Uterus (tissue), 4 donors: Measurements from ENCODE around the gene NAA40. TPM values are rescaled to one million over a fixed set of nuclear protein-coding genes. Genes with fewer than 3 reads are reported as not detected.
"Not testable (repeated sequence)": the region's sequence is repeated elsewhere in the genome, so short reads cannot be mapped to it uniquely, and the experiment has no call there.

ENCODE experiments used
- DNase-seq, 2 donors: peaks; one replicate each; pipeline ENCODE4 v3.0.0-alpha.2; 2019 to 2020
- H3K27ac ChIP-seq, 2 donors: fragments of 200-600 bp; sonication (generic); 1 replicate in 1 of 2; 2 replicates in 1 of 2; pipeline ENCODE4 v1.5.1; 2016 to 2018
- H3K27me3 ChIP-seq, 2 donors: fragments of 200-600 bp; sonication (generic); one replicate each; pipeline ENCODE4 v1.5.1; 2018 to 2019; ENCODE audit warnings: control low read depth in 1 of 2
- H3K36me3 ChIP-seq, 2 donors: fragments of 200-600 bp; sonication (generic); one replicate each; pipeline ENCODE4 v1.5.1; 2019; ENCODE audit warnings: control low read depth in 1 of 2
- H3K4me1 ChIP-seq, 2 donors: fragments of 200-600 bp; sonication (generic); one replicate each; pipeline ENCODE4 v1.5.1; 2018 to 2019; ENCODE audit warnings: control low read depth in 1 of 2
- H3K4me3 ChIP-seq, 2 donors: fragments of 200-600 bp; sonication (generic); 1 replicate in 1 of 2; 2 replicates in 1 of 2; pipeline ENCODE4 v1.5.1; 2018 to 2019; ENCODE audit warnings: mild to moderate bottlenecking in 1 of 2
- H3K9me3 ChIP-seq, 2 donors: fragments of 200-600 bp; sonication (generic); one replicate each; pipeline ENCODE4 v1.5.1; 2019; ENCODE audit warnings: control low read depth in 1 of 2
- POLR2A ChIP-seq, 2 donors: fragments of 450-650 bp; IDR thresholded peaks; one replicate each; pipeline ENCODE4 v1.6.1; 2016; ENCODE audit warnings: antibody characterized with exemption in 2 of 2, mild to moderate bottlenecking in 1 of 2, moderate library complexity in 1 of 2
- intact Hi-C: fragments of 100-400 bp; cut with DNase I; formaldehyde crosslinking; loops from one replicate; pipeline ENCODE4 v1.15.1; 2023; ENCODE audit warnings: low total_unique reads
- total RNA-seq, 4 donors: library from RNA; depleted of rRNA in 3 of 4; stranded (reverse); fragments of >200 nt in 3 of 4; gene quantifications; one replicate each; pipeline versions ENCODE4 v1.1.0 to v1.2.4, GENCODE V29; 2014 to 2023
- TF ChIP-seq, protein P1 (sequence below), 4 experiments: fragments of 200-600 bp in 2 of 4; fragments of 450-650 bp in 2 of 4; sonication (generic) in 2 of 4; IDR thresholded peaks; one replicate each; pipeline ENCODE4 v1.5.1; 2016 to 2019; ENCODE audit warnings: antibody characterized with exemption in 4 of 4, mild to moderate bottlenecking in 2 of 4, moderate library complexity in 1 of 4
- donor health status: DM: yes; HTN: yes; CAD: no.

The NAA40 gene
- total RNA-seq, 4 donors from 2014 or later: 2.1 to 17.8 (median 9.2) TPM

DNA sequence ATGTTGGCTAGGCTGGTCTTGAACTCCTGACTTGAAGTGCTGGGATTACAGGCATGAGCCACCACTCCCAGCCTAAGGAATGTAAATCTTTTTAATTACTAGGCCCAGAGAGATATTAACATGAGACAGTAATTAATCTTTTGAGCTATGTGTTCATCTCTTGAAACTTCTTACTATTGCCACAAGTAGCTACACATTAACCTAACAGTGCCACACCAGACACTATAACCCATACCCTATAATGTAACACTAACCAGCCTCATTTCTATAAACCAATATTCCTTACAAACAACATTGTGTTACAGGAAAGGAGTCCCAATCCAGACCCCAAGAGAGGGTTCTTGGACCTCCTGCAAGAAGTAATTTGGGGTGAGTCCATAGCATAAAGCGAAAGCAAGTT is 27.6 kb downstream of the NAA40 start:
- intact Hi-C loops: no loop called here
- Histone ChIP-seq H3K9me3 (no peaks in the 10 kb centered on the region), H3K27me3 (no peaks in the 10 kb centered on the region), H3K4me1 (no peaks in the 10 kb centered on the region), H3K4me3 (no peak overlapping the region), H3K36me3 (no peaks in the 10 kb centered on the region), H3K27ac (no peak overlapping the region)
- DNase-seq: no peak
- TF ChIP-seq, protein P1, sequence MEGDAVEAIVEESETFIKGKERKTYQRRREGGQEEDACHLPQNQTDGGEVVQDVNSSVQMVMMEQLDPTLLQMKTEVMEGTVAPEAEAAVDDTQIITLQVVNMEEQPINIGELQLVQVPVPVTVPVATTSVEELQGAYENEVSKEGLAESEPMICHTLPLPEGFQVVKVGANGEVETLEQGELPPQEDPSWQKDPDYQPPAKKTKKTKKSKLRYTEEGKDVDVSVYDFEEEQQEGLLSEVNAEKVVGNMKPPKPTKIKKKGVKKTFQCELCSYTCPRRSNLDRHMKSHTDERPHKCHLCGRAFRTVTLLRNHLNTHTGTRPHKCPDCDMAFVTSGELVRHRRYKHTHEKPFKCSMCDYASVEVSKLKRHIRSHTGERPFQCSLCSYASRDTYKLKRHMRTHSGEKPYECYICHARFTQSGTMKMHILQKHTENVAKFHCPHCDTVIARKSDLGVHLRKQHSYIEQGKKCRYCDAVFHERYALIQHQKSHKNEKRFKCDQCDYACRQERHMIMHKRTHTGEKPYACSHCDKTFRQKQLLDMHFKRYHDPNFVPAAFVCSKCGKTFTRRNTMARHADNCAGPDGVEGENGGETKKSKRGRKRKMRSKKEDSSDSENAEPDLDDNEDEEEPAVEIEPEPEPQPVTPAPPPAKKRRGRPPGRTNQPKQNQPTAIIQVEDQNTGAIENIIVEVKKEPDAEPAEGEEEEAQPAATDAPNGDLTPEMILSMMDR (IDR thresholded peaks at IDR 0.05): no peak
- no peak for TF ChIP-seq POLR2A (IDR thresholded peaks at IDR 0.05)

DNA sequence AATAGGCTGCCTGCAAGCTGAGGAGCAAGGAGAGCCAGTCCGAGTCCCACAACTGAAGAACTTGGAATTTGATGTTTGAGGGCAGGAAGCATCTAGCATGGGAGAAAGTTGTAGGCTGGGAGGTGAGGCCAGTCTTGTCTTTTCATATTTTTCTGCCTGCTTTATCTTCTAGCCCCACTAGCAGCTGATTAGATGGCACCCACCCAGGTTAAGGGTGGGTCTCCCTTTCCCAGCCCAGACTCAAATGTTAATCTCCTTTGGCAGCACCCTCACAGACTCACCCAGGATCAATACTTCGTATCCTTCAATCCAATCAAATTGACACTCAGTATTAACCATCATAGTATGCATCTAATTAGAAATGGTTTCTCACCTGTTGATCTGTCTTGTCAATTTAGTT is 30.7 kb downstream of the NAA40 start:
- intact Hi-C loops: no loop called here
- Histone ChIP-seq H3K27ac (no peak overlapping the region), H3K4me1 (no peaks in the 10 kb centered on the region), H3K27me3 (no peaks in the 10 kb centered on the region), H3K9me3 (no peaks in the 10 kb centered on the region), H3K4me3 (no peak overlapping the region), H3K36me3 (no peaks in the 10 kb centered on the region)
- no peak for TF ChIP-seq POLR2A (IDR thresholded peaks at IDR 0.05)
- TF ChIP-seq, protein P1 (IDR thresholded peaks at IDR 0.05): no peak
- no peak for DNase-seq

DNA sequence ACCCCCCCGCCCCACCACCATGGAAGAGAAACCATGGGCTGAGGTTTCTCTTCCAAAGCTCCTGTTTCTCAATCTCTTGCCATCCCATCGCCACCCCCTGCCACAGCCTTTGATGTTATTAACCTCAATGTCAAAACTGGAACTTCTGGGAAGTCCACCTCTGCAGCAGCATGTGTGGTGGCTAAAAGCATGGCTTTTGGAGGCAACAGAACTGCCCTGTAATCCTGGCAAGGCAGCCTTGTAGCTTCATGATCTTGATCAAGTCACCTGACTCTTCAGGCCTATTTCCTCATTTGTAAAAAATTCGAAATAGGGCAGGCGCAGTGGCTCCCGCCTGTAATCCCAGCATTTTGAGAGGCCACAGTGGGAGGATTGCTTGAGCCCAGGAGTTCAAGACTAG is 32.1 kb downstream of the NAA40 start:
- H3K4me3 ChIP-seq: no peak overlapping the region
- H3K36me3 ChIP-seq: no peaks in the 10 kb centered on the region
- intact Hi-C loops: no loop called here

DNA sequence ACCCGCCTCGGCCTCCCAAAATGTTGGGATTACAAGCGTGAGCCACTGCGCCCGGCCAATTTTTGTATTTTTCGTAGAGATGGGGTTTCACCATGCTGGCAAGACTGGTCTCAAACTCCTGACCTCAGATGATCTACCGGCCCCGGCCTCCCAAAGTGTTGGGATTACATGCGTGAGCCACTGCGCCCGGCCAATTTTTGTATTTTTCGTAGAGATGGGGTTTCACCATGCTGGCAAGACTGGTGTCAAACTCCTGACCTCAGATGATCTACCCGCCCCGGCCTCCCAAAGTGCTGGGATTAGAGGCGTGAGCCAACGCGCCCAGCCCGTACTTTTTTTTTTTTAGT is 35.1 kb downstream of the NAA40 start:
- intact Hi-C loops, H3K36me3 ChIP-seq, DNase-seq, H3K27me3 ChIP-seq, H3K9me3 ChIP-seq: not testable (repeated sequence)
- peak overlapping the region in 1 of 2 donors; percentile 98 for H3K4me3 ChIP-seq
- H3K27ac ChIP-seq: peak overlapping the region in 1 of 2 donors; percentile 89
- peaks cover 0 to 14% of the 10 kb centered on the region in 2 donors for H3K4me1 ChIP-seq

More for the DNA sequence above, 32.1 kb downstream of the NAA40 start:
- Histone ChIP-seq H3K9me3 (no peaks in the 10 kb centered on the region), H3K27ac (no peak overlapping the region), H3K4me1 (peaks cover 0 to 7% of the 10 kb centered on the region in 2 donors), H3K27me3 (no peaks in the 10 kb centered on the region)
- no peak for DNase-seq
- TF ChIP-seq POLR2A (IDR thresholded peaks at IDR 0.05): no peak
- TF ChIP-seq, protein P1 (IDR thresholded peaks at IDR 0.05): no peak

DNA sequence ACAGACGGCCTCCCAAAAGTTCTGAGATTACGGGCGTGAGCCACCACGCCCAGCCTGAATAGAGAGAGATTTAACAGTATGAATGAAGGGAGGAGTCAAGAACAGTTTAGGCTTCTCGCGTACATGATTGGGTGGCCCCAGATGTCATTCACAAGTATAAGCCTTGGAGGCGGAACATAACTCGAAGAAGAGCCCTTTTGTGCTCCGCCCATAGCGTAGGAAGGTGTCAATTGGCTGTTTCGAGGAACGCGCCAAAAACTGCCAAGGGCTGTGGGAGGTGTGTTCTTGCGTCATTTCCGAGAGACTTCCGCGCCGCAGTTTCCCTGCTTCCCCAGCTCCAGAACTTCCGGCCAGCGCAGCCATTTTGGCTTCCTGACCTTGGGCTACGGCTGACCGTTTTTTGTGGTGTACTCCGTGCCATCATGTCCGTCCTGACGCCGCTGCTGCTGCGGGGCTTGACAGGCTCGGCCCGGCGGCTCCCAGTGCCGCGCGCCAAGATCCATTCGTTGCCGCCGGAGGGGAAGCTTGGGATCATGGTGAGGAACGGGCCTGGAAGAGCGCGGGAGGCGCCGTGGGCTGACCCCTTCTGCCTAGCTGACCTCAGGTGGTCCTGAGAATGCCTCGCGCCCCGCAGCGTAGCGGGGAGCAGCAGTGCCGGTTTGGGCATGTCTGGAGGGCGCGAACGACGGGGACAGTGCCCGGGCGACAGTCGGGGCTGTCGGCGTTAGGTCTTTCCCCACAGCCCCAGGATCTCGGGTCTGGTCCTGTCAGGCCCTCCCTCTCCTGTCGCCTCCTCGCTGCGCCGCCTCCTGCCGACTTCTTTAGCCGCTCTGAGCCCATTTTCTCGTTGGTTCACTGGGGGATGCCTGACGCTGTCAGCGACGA is 35.7 kb downstream of the NAA40 start, which contains the start of gene COX8A:
TSS of gene COX8A (plus strand) at position 362 of the 885 bp plus-strand sequence. CDS start at position 423, 61 bp downstream.
- H3K4me1 ChIP-seq: peaks cover 0 to 14% of the 10 kb centered on the region in 2 donors
- TF ChIP-seq, protein P1 (IDR thresholded peaks at IDR 0.05): no peak
- TF ChIP-seq POLR2A (IDR thresholded peaks at IDR 0.05): peak; percentile 26 to 61
- H3K9me3 ChIP-seq: no peaks in the 10 kb centered on the region

More for the DNA sequence above, 35.7 kb downstream of the NAA40 start, which contains the start of gene COX8A:
- peak within 1 kb of the TSS; percentile 82 to 98 for H3K4me3 ChIP-seq
- peak; percentile 97 to 99 for DNase-seq
- peak within 1 kb of the TSS; percentile 89 to 93 for H3K27ac ChIP-seq
- no peaks in the 10 kb centered on the region for H3K36me3 ChIP-seq
- intact Hi-C loops: no loop called here
- no peaks in the 10 kb centered on the region for H3K27me3 ChIP-seq
